ENCODE data around the gene SPDYE3.
"Not testable (repeated sequence)": the region's sequence is repeated elsewhere in the genome, so short reads cannot be mapped to it uniquely, and the experiment has no call there.

Gene SPDYE3

GRCh38 chr7:100307402-100307801 lies at the start of gene SPDYE3:
SPDYE3 (plus strand) TSS chr7:100307702; CDS start chr7:100307886, 184 bp downstream.
- not testable (repeated sequence) for DNase-seq

- not testable (repeated sequence) for DNase-seq
Observed at GRCh38 chr7:100259984-100260383, 47.5 kb upstream of the SPDYE3 start.

- DNase-seq: not testable (repeated sequence)
Observed at GRCh38 chr7:100262896-100263295, 44.6 kb upstream of the SPDYE3 start.

- not testable (repeated sequence) for DNase-seq
Observed at GRCh38 chr7:100264223-100264622, 43.3 kb upstream of the SPDYE3 start.

GRCh38 chr7:100264669-100265165 lies 42.8 kb upstream of the SPDYE3 start:
- not testable (repeated sequence) for DNase-seq

- not testable (repeated sequence) for DNase-seq
Observed at GRCh38 chr7:100265851-100266250, 41.7 kb upstream of the SPDYE3 start.

- DNase-seq: no peak
Observed at GRCh38 chr7:100266576-100267354, 40.7 kb upstream of the SPDYE3 start.

- no peak for DNase-seq
Observed at GRCh38 chr7:100267648-100268047, 39.9 kb upstream of the SPDYE3 start.

- DNase-seq: not testable (repeated sequence)
Observed at GRCh38 chr7:100268882-100269281, 38.6 kb upstream of the SPDYE3 start.

GRCh38 chr7:100269306-100270045 lies 38.0 kb upstream of the SPDYE3 start:
- not testable (repeated sequence) for DNase-seq

GRCh38 chr7:100270046-100270918 lies 37.2 kb upstream of the SPDYE3 start:
- not testable (repeated sequence) for DNase-seq

GRCh38 chr7:100270941-100271593 lies 36.4 kb upstream of the SPDYE3 start:
- DNase-seq: not testable (repeated sequence)

- DNase-seq: peak; percentile 98
Observed at GRCh38 chr7:100271716-100272537, 35.6 kb upstream of the SPDYE3 start.

GRCh38 chr7:100272538-100272902 lies 35.0 kb upstream of the SPDYE3 start:
- not testable (repeated sequence) for DNase-seq

GRCh38 chr7:100275120-100275519 lies 32.4 kb upstream of the SPDYE3 start:
- DNase-seq: no peak

GRCh38 chr7:100276126-100276525 lies 31.4 kb upstream of the SPDYE3 start:
- DNase-seq: not testable (repeated sequence)

- DNase-seq: not testable (repeated sequence)
Observed at GRCh38 chr7:100282069-100282608, 25.4 kb upstream of the SPDYE3 start.

- DNase-seq: not testable (repeated sequence)
Observed at GRCh38 chr7:100283147-100283546, 24.4 kb upstream of the SPDYE3 start.

GRCh38 chr7:100287191-100287969 lies 20.1 kb upstream of the SPDYE3 start:
- not testable (repeated sequence) for DNase-seq

- not testable (repeated sequence) for DNase-seq
Observed at GRCh38 chr7:100288258-100288657, 19.2 kb upstream of the SPDYE3 start.
